ENCODE results near the gene CHD5.

The CHD5 gene

DNA sequence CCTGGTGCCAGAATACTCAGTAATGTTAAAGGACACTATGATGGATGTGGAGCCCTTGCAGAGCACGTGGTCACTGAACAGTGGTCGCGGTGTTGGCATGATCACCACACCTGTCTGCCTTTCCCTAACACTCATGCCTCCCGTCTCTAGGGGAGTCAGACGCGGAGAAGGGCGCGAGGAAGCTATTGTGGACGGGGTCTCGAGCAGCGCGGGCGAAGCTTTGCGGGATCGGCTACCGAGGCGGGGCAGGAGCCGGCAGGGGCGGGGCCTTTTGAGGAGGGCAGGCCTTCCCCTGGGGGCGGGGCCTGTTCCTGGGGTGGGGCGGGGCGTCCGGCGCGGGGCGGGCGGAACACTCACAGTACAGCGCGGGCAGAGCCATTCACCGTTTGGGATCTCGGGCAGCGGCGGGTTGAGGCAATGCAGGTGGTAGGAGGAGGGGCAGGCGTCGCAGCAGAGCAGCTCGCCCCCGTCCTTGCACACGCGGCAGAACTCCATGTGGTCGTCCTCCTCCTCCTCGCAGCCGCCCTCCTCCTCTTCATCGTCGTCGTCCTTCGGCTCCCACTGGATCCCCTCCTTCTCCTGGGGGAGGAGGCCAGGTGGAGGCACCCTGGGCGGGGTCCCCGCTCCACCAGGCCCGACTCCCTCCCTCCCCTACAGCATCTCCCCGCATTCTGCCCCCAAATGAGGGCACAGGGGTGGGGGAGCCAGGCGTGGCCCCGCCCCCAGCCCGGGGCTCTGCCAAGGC, 31.5 kb downstream of the CHD5 start:
- H3K36me3 ChIP-seq, result no peaks in the 10 kb centered on the region
- H3K4me3 ChIP-seq, result no peak overlapping the region
- H3K27ac ChIP-seq, result no peak overlapping the region
- no peaks in the 10 kb centered on the region for H3K9me3 ChIP-seq
- H3K27me3 ChIP-seq, result peaks cover 0 to 49% of the 10 kb centered on the region in 2 donors
- intact Hi-C loops (cut with DNase I; ENCODE audit: low total_unique reads), result no loop called here
- TF ChIP-seq, protein P1, sequence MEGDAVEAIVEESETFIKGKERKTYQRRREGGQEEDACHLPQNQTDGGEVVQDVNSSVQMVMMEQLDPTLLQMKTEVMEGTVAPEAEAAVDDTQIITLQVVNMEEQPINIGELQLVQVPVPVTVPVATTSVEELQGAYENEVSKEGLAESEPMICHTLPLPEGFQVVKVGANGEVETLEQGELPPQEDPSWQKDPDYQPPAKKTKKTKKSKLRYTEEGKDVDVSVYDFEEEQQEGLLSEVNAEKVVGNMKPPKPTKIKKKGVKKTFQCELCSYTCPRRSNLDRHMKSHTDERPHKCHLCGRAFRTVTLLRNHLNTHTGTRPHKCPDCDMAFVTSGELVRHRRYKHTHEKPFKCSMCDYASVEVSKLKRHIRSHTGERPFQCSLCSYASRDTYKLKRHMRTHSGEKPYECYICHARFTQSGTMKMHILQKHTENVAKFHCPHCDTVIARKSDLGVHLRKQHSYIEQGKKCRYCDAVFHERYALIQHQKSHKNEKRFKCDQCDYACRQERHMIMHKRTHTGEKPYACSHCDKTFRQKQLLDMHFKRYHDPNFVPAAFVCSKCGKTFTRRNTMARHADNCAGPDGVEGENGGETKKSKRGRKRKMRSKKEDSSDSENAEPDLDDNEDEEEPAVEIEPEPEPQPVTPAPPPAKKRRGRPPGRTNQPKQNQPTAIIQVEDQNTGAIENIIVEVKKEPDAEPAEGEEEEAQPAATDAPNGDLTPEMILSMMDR (IDR thresholded peaks at IDR 0.05), result no peak
- peaks cover 0 to 8% (median 4%) of the 10 kb centered on the region in 4 donors for H3K4me1 ChIP-seq
- no peak for DNase-seq

DNA sequence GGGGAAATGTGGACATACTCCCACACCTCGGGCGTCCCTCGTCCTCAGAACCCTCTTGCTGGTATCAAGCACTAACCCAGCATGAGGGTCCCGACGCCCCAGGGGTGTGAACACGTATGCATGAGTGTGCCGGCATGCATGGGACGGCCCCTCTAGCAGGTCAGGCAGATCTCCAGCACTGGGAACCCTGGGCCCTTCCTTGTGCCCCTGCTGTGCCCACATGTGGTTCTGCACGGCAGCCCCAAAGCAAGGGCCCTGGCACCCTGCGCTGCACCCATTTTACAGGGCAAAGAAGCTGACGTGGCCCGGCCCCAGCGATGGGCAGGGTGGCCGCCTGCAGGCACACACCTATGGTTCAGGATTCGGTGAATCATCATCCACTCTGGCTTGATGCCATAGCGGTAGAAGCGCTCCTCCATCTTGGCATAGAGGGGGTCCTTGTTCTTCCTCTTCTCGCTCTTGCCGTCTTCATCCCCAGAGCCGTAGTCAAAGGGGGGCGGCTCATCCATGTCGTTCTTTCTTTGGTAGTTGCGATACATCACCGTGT, 34.2 kb downstream of the CHD5 start:
- Histone ChIP-seq H3K9me3 (no peaks in the 10 kb centered on the region), H3K4me3 (no peak overlapping the region), H3K27me3 (peaks cover 0 to 48% of the 10 kb centered on the region in 2 donors), H3K36me3 (no peaks in the 10 kb centered on the region), H3K4me1 (peaks cover 0 to 8% (median 4%) of the 10 kb centered on the region in 4 donors), H3K27ac (no peak overlapping the region)
- TF ChIP-seq, protein P1 (IDR thresholded peaks at IDR 0.05), result no peak
- intact Hi-C loops (cut with DNase I; ENCODE audit: low total_unique reads), result no loop called here
- DNase-seq, result no peak

DNA sequence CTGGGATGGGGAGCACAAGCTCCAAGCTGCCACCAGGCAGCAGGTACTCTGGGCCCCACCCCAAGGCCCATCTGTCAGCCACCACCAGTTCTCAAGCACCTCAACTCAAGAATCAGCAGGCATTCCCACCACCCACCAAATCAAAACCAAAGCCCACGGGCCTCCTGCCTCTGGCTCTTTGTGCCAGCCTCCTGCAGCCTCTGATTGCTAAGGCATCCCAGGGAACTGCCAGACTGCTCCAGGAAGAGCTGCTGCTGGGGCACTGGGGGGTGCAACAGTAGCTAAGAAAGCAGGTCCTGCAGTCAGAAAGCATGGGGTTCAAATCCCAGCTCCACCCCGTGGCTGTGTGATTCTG, 34.7 kb downstream of the CHD5 start:
- no peaks in the 10 kb centered on the region for H3K36me3 ChIP-seq
- H3K27me3 ChIP-seq, result peaks cover 0 to 48% of the 10 kb centered on the region in 2 donors

DNA sequence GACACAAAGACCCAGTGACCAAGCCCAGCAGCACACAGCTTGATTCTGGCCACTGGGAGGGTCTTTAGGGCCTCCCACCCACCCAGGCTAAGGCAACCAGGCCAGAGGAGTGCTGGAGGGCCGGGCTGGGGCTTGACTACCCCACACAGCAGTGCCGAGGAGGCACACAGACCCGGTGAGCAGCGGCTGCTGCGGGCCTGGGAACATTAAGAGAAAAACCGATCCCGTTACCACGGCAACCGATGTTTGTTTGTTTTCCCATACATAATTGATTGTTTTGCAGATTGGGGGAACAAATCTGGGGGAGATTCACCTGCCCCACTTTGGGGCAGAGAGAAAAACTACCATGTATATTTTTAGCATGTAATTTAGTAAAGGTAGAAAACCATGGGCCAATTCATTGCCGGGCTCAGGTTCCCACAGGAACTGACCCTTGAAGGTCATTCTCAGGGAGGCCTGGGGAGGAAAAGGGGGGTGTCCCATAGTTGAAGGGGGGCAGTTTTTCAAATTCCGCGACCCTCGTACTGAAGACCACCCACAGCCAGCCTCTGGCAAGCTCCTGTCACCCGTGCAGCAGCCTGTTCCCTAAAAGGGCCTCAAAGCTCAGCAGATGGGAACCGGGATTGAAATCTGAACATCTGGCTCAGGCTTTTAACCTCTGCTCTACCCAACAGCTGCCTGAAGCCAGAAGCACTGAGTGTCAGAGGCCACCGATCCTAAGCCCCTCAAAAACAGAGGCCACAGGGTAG, 35.3 kb downstream of the CHD5 start:
- no peak for DNase-seq
- no peak overlapping the region for H3K4me3 ChIP-seq
- TF ChIP-seq, protein P1 (IDR thresholded peaks at IDR 0.05), result no peak

More for the DNA sequence above, 34.7 kb downstream of the CHD5 start:
- Histone ChIP-seq H3K27ac (no peak overlapping the region), H3K4me3 (no peak overlapping the region), H3K4me1 (peaks cover 0 to 8% (median 4%) of the 10 kb centered on the region in 4 donors), H3K9me3 (no peaks in the 10 kb centered on the region)
- intact Hi-C loops (cut with DNase I; ENCODE audit: low total_unique reads), result no loop called here
- no peak for DNase-seq
- TF ChIP-seq, protein P1 (IDR thresholded peaks at IDR 0.05), result no peak

DNA sequence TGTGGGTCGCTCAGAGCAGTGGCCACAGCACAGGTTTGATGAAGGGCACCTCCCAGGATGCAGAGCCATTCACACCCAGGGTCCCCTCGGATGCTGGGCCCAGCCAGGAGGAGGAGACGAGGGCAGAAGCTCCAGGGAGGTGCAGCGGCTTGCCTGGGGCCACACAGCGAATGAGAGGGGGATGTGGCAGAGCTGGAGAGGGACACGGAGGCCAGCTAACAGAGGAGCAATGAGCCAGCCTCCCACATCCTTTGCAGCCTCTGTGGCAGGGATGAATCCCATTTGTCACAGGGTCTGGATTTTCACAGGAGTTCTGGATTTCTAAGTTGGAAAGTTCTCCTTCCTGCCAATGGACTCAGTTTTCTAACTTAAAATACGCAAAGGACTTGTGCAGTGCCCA, 35.9 kb downstream of the CHD5 start:
- peaks cover 0 to 42% of the 10 kb centered on the region in 2 donors for H3K27me3 ChIP-seq

More for the DNA sequence above, 35.3 kb downstream of the CHD5 start:
- H3K4me1 ChIP-seq, result peaks cover 0 to 8% (median 4%) of the 10 kb centered on the region in 4 donors
- H3K9me3 ChIP-seq, result no peaks in the 10 kb centered on the region
- no peak overlapping the region for H3K27ac ChIP-seq
- intact Hi-C loops (cut with DNase I; ENCODE audit: low total_unique reads), result no loop called here
- H3K27me3 ChIP-seq, result peaks cover 0 to 48% of the 10 kb centered on the region in 2 donors
- H3K36me3 ChIP-seq, result no peaks in the 10 kb centered on the region

More for the DNA sequence above, 35.9 kb downstream of the CHD5 start:
- no peaks in the 10 kb centered on the region for H3K9me3 ChIP-seq
- H3K4me1 ChIP-seq, result peaks cover 0 to 8% (median 4%) of the 10 kb centered on the region in 4 donors
- TF ChIP-seq, protein P1 (IDR thresholded peaks at IDR 0.05), result no peak
- DNase-seq, result no peak
- intact Hi-C loops (cut with DNase I; ENCODE audit: low total_unique reads), result no loop called here
- H3K27ac ChIP-seq, result no peak overlapping the region
- no peaks in the 10 kb centered on the region for H3K36me3 ChIP-seq
- H3K4me3 ChIP-seq, result no peak overlapping the region

All from tibial artery (tissue), 4 donors.